NCI-H1048 (cell line): ENCODE measurements around the gene VAV3.
"Not testable (repeated sequence)": the region's sequence is repeated elsewhere in the genome, so short reads cannot be mapped to it uniquely, and the experiment has no call there.

Experiments used
- DNase-seq: peaks from one replicate; lab custom pipeline; 2025; lab: John Stamatoyannopoulos, UW

The VAV3 gene

GRCh38 chr1:107883562-107883961, 81.4 kb downstream of the VAV3 start:
- DNase-seq = no peak

- DNase-seq = no peak
These were observed 85.1 kb downstream of the VAV3 start for GRCh38 chr1:107879927-107880326.

GRCh38 chr1:107879346-107879745, 85.6 kb downstream of the VAV3 start:
- DNase-seq = no peak

GRCh38 chr1:107877745-107878144, 87.2 kb downstream of the VAV3 start:
- DNase-seq = no peak

GRCh38 chr1:107877092-107877491, 87.9 kb downstream of the VAV3 start:
- DNase-seq = no peak

- no peak for DNase-seq
These were observed 89.3 kb downstream of the VAV3 start for GRCh38 chr1:107875689-107876088.

GRCh38 chr1:107874221-107874620, 90.8 kb downstream of the VAV3 start:
- no peak for DNase-seq

- no peak for DNase-seq
These were observed 93.1 kb downstream of the VAV3 start for GRCh38 chr1:107871687-107872395.

- no peak for DNase-seq
These were observed 93.7 kb downstream of the VAV3 start for GRCh38 chr1:107871259-107871658.

GRCh38 chr1:107870696-107871095, 94.3 kb downstream of the VAV3 start:
- no peak for DNase-seq

GRCh38 chr1:107867897-107868296, 97.1 kb downstream of the VAV3 start:
- DNase-seq = no peak

- DNase-seq = no peak
These were observed 97.6 kb downstream of the VAV3 start for GRCh38 chr1:107867422-107867821.

- no peak for DNase-seq
These were observed 98.1 kb downstream of the VAV3 start for GRCh38 chr1:107866870-107867269.

GRCh38 chr1:107865627-107866026, 99.4 kb downstream of the VAV3 start:
- no peak for DNase-seq

- DNase-seq = no peak
These were observed 101.6 kb downstream of the VAV3 start for GRCh38 chr1:107863342-107863741.

GRCh38 chr1:107862064-107862463, 102.9 kb downstream of the VAV3 start:
- no peak for DNase-seq

GRCh38 chr1:107858323-107858722, 106.7 kb downstream of the VAV3 start:
- DNase-seq = no peak

GRCh38 chr1:107851418-107851817, 113.6 kb downstream of the VAV3 start:
- no peak for DNase-seq

GRCh38 chr1:107844541-107845194, 120.3 kb downstream of the VAV3 start:
- not testable (repeated sequence) for DNase-seq

- no peak for DNase-seq
These were observed 121.0 kb downstream of the VAV3 start for GRCh38 chr1:107843989-107844388.

GRCh38 chr1:107842241-107842640, 122.7 kb downstream of the VAV3 start:
- DNase-seq = no peak

GRCh38 chr1:107840725-107841124, 124.3 kb downstream of the VAV3 start:
- DNase-seq = no peak

- DNase-seq = no peak
These were observed 126.9 kb downstream of the VAV3 start for GRCh38 chr1:107838056-107838455.

- DNase-seq = no peak
These were observed 129.8 kb downstream of the VAV3 start for GRCh38 chr1:107835151-107835670.
